GM19240 (cell line): ENCODE data around the gene N4BP2.
"Not testable (repeated sequence)": the region's sequence is repeated elsewhere in the genome, so short reads cannot be mapped to it uniquely, and the experiment has no call there.

Experiments
- DNase-seq: peaks from one replicate; pipeline ENCODE4 v3.0.0; 2011; ENCODE audit warnings: low spot score; ENCODE audit not compliant: insufficient read length

The N4BP2 gene

GRCh38 chr4:40056716-40057585 is at the start of gene N4BP2:
Gene N4BP2 (plus strand): TSS chr4:40056850. CDS start chr4:40097341, 40,491 bp downstream.
- DNase-seq: peak; percentile 41

- DNase-seq: no peak
These were observed 40.6 kb upstream of the N4BP2 start for GRCh38 chr4:40016007-40016406.

- no peak for DNase-seq
These were observed 36.4 kb upstream of the N4BP2 start for GRCh38 chr4:40020221-40020620.

GRCh38 chr4:40021116-40021515 is 35.5 kb upstream of the N4BP2 start:
- not testable (repeated sequence) for DNase-seq

- not testable (repeated sequence) for DNase-seq
These were observed 32.6 kb upstream of the N4BP2 start for GRCh38 chr4:40024049-40024448.

- DNase-seq: no peak
These were observed 23.9 kb upstream of the N4BP2 start for GRCh38 chr4:40032785-40033184.

- no peak for DNase-seq
These were observed 23.0 kb upstream of the N4BP2 start for GRCh38 chr4:40033613-40034012.

- no peak for DNase-seq
These were observed 17.7 kb upstream of the N4BP2 start for GRCh38 chr4:40038977-40039376.

- DNase-seq: no peak
These were observed 15.7 kb upstream of the N4BP2 start for GRCh38 chr4:40040908-40041307.

GRCh38 chr4:40043786-40044185 is 12.9 kb upstream of the N4BP2 start:
- no peak for DNase-seq

- no peak for DNase-seq
These were observed 10.2 kb upstream of the N4BP2 start for GRCh38 chr4:40046311-40046980.

- no peak for DNase-seq
These were observed 3.5 kb upstream of the N4BP2 start for GRCh38 chr4:40053161-40053560.

- DNase-seq: no peak
These were observed 1.2 kb upstream of the N4BP2 start for GRCh38 chr4:40055511-40055862.

- peak; percentile 28 for DNase-seq
These were observed 561 bp upstream of the N4BP2 start for GRCh38 chr4:40055863-40056715.

- DNase-seq: peak; percentile 85
These were observed 989 bp downstream of the N4BP2 start for GRCh38 chr4:40057586-40058091.

GRCh38 chr4:40058121-40058520 is 1.5 kb downstream of the N4BP2 start:
- DNase-seq: no peak

GRCh38 chr4:40058854-40059253 is 2.2 kb downstream of the N4BP2 start:
- no peak for DNase-seq

GRCh38 chr4:40059362-40059761 is 2.7 kb downstream of the N4BP2 start:
- no peak for DNase-seq

GRCh38 chr4:40065010-40065409 is 8.4 kb downstream of the N4BP2 start:
- no peak for DNase-seq

- DNase-seq: no peak
These were observed 10.0 kb downstream of the N4BP2 start for GRCh38 chr4:40066651-40067050.

- DNase-seq: no peak
These were observed 13.7 kb downstream of the N4BP2 start for GRCh38 chr4:40070387-40070786.

GRCh38 chr4:40086421-40086820 is 29.8 kb downstream of the N4BP2 start:
- no peak for DNase-seq
